ENCODE results near the gene ERI3. TPM values are rescaled to one million over a fixed set of nuclear protein-coding genes. Genes with fewer than 3 reads are reported as not detected.

Gene ERI3
- total and polyA plus RNA-seq, 2 of the 13 experiments (the other 11 are each of a cell fraction or from before 2014, with no cell fraction given), result 35.6 to 35.9 TPM

DNA sequence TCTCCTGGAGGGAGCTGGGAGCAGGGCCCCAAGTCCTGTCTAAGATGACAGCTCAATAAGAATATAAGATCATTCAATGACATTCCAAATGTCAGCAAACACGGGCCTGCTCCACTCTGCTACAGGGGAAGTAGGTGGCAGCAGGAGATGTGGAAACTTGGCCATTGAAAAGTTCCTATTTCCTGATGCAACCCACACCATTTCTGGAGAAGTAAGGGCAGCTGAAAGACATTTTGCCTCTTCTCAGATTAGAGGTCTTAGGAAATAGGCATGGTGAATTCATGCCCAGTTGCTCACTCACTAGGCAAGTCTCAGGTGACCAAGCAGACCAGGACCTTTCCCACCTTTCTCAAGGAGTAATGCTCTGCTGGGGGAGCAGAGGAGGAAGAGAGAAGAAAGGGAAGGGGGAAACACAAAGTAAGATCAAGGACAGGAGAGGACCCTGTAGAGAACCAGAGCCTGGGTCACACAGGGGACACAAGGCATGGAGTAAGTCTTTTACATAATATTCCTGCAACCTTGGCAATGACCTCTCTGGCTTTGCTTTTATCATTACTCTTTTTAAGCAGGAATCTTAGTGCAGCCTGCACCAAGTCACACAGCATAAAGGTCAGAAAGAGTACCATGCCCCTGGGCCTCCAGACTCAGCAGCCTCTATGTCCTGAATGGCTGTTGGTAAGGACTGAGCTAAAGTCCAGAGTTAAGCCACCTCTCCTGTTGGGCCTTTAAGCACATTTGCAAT is 72.9 kb downstream of the ERI3 start (continued):
- TF ChIP-seq, protein P1, sequence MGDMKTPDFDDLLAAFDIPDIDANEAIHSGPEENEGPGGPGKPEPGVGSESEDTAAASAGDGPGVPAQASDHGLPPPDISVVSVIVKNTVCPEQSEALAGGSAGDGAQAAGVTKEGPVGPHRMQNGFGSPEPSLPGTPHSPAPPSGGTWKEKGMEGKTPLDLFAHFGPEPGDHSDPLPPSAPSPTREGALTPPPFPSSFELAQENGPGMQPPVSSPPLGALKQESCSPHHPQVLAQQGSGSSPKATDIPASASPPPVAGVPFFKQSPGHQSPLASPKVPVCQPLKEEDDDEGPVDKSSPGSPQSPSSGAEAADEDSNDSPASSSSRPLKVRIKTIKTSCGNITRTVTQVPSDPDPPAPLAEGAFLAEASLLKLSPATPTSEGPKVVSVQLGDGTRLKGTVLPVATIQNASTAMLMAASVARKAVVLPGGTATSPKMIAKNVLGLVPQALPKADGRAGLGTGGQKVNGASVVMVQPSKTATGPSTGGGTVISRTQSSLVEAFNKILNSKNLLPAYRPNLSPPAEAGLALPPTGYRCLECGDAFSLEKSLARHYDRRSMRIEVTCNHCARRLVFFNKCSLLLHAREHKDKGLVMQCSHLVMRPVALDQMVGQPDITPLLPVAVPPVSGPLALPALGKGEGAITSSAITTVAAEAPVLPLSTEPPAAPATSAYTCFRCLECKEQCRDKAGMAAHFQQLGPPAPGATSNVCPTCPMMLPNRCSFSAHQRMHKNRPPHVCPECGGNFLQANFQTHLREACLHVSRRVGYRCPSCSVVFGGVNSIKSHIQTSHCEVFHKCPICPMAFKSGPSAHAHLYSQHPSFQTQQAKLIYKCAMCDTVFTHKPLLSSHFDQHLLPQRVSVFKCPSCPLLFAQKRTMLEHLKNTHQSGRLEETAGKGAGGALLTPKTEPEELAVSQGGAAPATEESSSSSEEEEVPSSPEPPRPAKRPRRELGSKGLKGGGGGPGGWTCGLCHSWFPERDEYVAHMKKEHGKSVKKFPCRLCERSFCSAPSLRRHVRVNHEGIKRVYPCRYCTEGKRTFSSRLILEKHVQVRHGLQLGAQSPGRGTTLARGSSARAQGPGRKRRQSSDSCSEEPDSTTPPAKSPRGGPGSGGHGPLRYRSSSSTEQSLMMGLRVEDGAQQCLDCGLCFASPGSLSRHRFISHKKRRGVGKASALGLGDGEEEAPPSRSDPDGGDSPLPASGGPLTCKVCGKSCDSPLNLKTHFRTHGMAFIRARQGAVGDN (CRISPR knock-in tag; IDR thresholded peaks at IDR 0.05), result no peak
- TF ChIP-seq STAT5B (CRISPR knock-in tag; IDR thresholded peaks at IDR 0.05) (0 out of 2 replicates have a peak, but pooled peaks have one; percentile 29), ZNF3 (CRISPR knock-in tag; IDR thresholded peaks at IDR 0.05) (no peak), ZNF230 (CRISPR knock-in tag; IDR thresholded peaks at IDR 0.05) (no peak), PPARG (CRISPR knock-in tag; conservative IDR thresholded peaks at IDR 0.05) (0 out of 2 replicates have a peak, but pooled peaks have one; percentile 28)
- TF ChIP-seq, protein P2, sequence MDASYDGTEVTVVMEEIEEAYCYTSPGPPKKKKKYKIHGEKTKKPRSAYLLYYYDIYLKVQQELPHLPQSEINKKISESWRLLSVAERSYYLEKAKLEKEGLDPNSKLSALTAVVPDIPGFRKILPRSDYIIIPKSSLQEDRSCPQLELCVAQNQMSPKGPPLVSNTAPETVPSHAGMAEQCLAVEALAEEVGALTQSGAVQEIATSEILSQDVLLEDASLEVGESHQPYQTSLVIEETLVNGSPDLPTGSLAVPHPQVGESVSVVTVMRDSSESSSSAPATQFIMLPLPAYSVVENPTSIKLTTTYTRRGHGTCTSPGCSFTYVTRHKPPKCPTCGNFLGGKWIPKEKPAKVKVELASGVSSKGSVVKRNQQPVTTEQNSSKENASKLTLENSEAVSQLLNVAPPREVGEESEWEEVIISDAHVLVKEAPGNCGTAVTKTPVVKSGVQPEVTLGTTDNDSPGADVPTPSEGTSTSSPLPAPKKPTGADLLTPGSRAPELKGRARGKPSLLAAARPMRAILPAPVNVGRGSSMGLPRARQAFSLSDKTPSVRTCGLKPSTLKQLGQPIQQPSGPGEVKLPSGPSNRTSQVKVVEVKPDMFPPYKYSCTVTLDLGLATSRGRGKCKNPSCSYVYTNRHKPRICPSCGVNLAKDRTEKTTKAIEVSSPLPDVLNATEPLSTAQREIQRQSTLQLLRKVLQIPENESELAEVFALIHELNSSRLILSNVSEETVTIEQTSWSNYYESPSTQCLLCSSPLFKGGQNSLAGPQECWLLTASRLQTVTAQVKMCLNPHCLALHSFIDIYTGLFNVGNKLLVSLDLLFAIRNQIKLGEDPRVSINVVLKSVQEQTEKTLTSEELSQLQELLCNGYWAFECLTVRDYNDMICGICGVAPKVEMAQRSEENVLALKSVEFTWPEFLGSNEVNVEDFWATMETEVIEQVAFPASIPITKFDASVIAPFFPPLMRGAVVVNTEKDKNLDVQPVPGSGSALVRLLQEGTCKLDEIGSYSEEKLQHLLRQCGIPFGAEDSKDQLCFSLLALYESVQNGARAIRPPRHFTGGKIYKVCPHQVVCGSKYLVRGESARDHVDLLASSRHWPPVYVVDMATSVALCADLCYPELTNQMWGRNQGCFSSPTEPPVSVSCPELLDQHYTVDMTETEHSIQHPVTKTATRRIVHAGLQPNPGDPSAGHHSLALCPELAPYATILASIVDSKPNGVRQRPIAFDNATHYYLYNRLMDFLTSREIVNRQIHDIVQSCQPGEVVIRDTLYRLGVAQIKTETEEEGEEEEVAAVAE (CRISPR knock-in tag; IDR thresholded peaks at IDR 0.05; ENCODE audit: borderline replicate concordance), result no peak
